ENCODE results near the gene RABAC1.
"Not testable (repeated sequence)": the region's sequence is repeated elsewhere in the genome, so short reads cannot be mapped to it uniquely, and the experiment has no call there.

Gene RABAC1

GRCh38 chr19:41917676-41918075 lies 41.4 kb downstream of the RABAC1 start:
- H2AFZ ChIP-seq (ENCODE audit: low read depth, low read length, severe bottlenecking), result no peak overlapping the region
- peaks cover 23% of the 10 kb centered on the region for H3F3A ChIP-seq (ENCODE audit: insufficient read depth)
- H3K27me3 ChIP-seq (ENCODE audit: low read length), result no peaks in the 10 kb centered on the region
- H3K9ac ChIP-seq (ENCODE audit: low read length), result peak overlapping the region; percentile 100; the same call in 1 of the 2 replicates
- peak overlapping the region; percentile 99 for H3K27ac ChIP-seq (ENCODE audit: low read depth, low read length)
- H3K9me2 ChIP-seq (replicated peaks; ENCODE audit: insufficient read depth, low read length), result no peaks in the 10 kb centered on the region
- peak overlapping the region; percentile 98 for H3K4me2 ChIP-seq (ENCODE audit: low read depth, low read length, poor library complexity, severe bottlenecking)
- H3K79me2 ChIP-seq (ENCODE audit: insufficient read depth, low read length), result peaks cover 47% of the 10 kb centered on the region
- H3K4me3 ChIP-seq (ENCODE audit: insufficient read depth, low read length, poor library complexity, severe bottlenecking), result peak overlapping the region; percentile 14
- no peak for TF ChIP-seq CTCF (IDR thresholded peaks at IDR 0.05; ENCODE audit: insufficient read depth, low read length, poor library complexity, severe bottlenecking)
- TF ChIP-seq EZH2phosphoT487 (conservative IDR thresholded peaks at IDR 0.05; ENCODE audit: low read length), result no peak
- no peaks in the 10 kb centered on the region for H4K20me1 ChIP-seq (ENCODE audit: low read depth, low read length)
- H3K9me3 ChIP-seq (ENCODE audit: insufficient read depth, low read length), result no peaks in the 10 kb centered on the region
- H3K36me3 ChIP-seq (ENCODE audit: low read length), result no peaks in the 10 kb centered on the region

- no peaks in the 10 kb centered on the region for H3K36me3 ChIP-seq (ENCODE audit: low read length)
- no peaks in the 10 kb centered on the region for H3K9me3 ChIP-seq (ENCODE audit: insufficient read depth, low read length)
- peak overlapping the region; percentile 100 for H3K9ac ChIP-seq (ENCODE audit: low read length)
- peak overlapping the region; percentile 98 for H3K4me2 ChIP-seq (ENCODE audit: low read depth, low read length, poor library complexity, severe bottlenecking)
- H3K27ac ChIP-seq (ENCODE audit: low read depth, low read length), result peak overlapping the region; percentile 99
- TF ChIP-seq CTCF (IDR thresholded peaks at IDR 0.05; ENCODE audit: insufficient read depth, low read length, poor library complexity, severe bottlenecking) (no peak), EZH2phosphoT487 (conservative IDR thresholded peaks at IDR 0.05; ENCODE audit: low read length) (no peak)
- H3K27me3 ChIP-seq (ENCODE audit: low read length), result no peaks in the 10 kb centered on the region
- peaks cover 41% of the 10 kb centered on the region for H3F3A ChIP-seq (ENCODE audit: insufficient read depth)
- H4K20me1 ChIP-seq (ENCODE audit: low read depth, low read length), result no peaks in the 10 kb centered on the region
- no peak overlapping the region for H2AFZ ChIP-seq (ENCODE audit: low read depth, low read length, severe bottlenecking)
- peaks cover 53% of the 10 kb centered on the region for H3K79me2 ChIP-seq (ENCODE audit: insufficient read depth, low read length)
- peak overlapping the region; percentile 73 for H3K4me3 ChIP-seq (ENCODE audit: insufficient read depth, low read length, poor library complexity, severe bottlenecking)
- no peaks in the 10 kb centered on the region for H3K9me2 ChIP-seq (replicated peaks; ENCODE audit: insufficient read depth, low read length)
Measured at GRCh38 chr19:41915776-41916414, 43.2 kb downstream of the RABAC1 start.

- peak overlapping the region; percentile 73 for H3K4me3 ChIP-seq (ENCODE audit: insufficient read depth, low read length, poor library complexity, severe bottlenecking)
- peak overlapping the region; percentile 98 for H3K4me2 ChIP-seq (ENCODE audit: low read depth, low read length, poor library complexity, severe bottlenecking)
- TF ChIP-seq EZH2phosphoT487 (conservative IDR thresholded peaks at IDR 0.05; ENCODE audit: low read length) (no peak), CTCF (IDR thresholded peaks at IDR 0.05; ENCODE audit: insufficient read depth, low read length, poor library complexity, severe bottlenecking) (no peak)
- no peak overlapping the region for H2AFZ ChIP-seq (ENCODE audit: low read depth, low read length, severe bottlenecking)
- no peaks in the 10 kb centered on the region for H4K20me1 ChIP-seq (ENCODE audit: low read depth, low read length)
- H3K79me2 ChIP-seq (ENCODE audit: insufficient read depth, low read length), result peaks cover 53% of the 10 kb centered on the region
- H3F3A ChIP-seq (ENCODE audit: insufficient read depth), result peaks cover 48% of the 10 kb centered on the region
- H3K36me3 ChIP-seq (ENCODE audit: low read length), result no peaks in the 10 kb centered on the region
- H3K9me3 ChIP-seq (ENCODE audit: insufficient read depth, low read length), result no peaks in the 10 kb centered on the region
- no peaks in the 10 kb centered on the region for H3K9me2 ChIP-seq (replicated peaks; ENCODE audit: insufficient read depth, low read length)
- H3K9ac ChIP-seq (ENCODE audit: low read length), result peak overlapping the region; percentile 100
- H3K27ac ChIP-seq (ENCODE audit: low read depth, low read length), result peak overlapping the region; percentile 99
- H3K27me3 ChIP-seq (ENCODE audit: low read length), result no peaks in the 10 kb centered on the region
Measured at GRCh38 chr19:41915021-41915775, 43.9 kb downstream of the RABAC1 start.

GRCh38 chr19:41914424-41914834 lies 44.7 kb downstream of the RABAC1 start:
- not testable (repeated sequence) for H3K27me3 ChIP-seq (ENCODE audit: low read length); H3K9me2 ChIP-seq (replicated peaks; ENCODE audit: insufficient read depth, low read length); H2AFZ ChIP-seq (ENCODE audit: low read depth, low read length, severe bottlenecking); H3K9me3 ChIP-seq (ENCODE audit: insufficient read depth, low read length); H4K20me1 ChIP-seq (ENCODE audit: low read depth, low read length); H3K36me3 ChIP-seq (ENCODE audit: low read length)
- peak overlapping the region; percentile 98 for H3K4me2 ChIP-seq (ENCODE audit: low read depth, low read length, poor library complexity, severe bottlenecking)
- peak overlapping the region; percentile 99 for H3K27ac ChIP-seq (ENCODE audit: low read depth, low read length)
- H3K4me3 ChIP-seq (ENCODE audit: insufficient read depth, low read length, poor library complexity, severe bottlenecking), result peak overlapping the region; percentile 73
- H3F3A ChIP-seq (ENCODE audit: insufficient read depth), result peaks cover 55% of the 10 kb centered on the region
- peaks cover 53% of the 10 kb centered on the region for H3K79me2 ChIP-seq (ENCODE audit: insufficient read depth, low read length)
- H3K9ac ChIP-seq (ENCODE audit: low read length), result peak overlapping the region; percentile 100
